ENCODE measurements around the gene TTC9. TPM values are rescaled to one million over a fixed set of nuclear protein-coding genes. Genes with fewer than 3 reads are reported as not detected.
A peak's percentile ranks its signal among the peaks of the same experiment; 100 is the strongest.
"Not testable (repeated sequence)": the region's sequence is repeated elsewhere in the genome, so short reads cannot be mapped to it uniquely, and the experiment has no call there.

Gene TTC9
- total RNA-seq, 1 donor from 2014 or later, result 0.20 TPM

GRCh38 chr14:70677341-70677740 is 35.6 kb downstream of the TTC9 start:
- DNase-seq (ENCODE audit: low read depth in 2 of 2), result no peak

GRCh38 chr14:70680748-70681147 is 39.0 kb downstream of the TTC9 start:
- DNase-seq (ENCODE audit: low read depth in 2 of 2), result no peak

GRCh38 chr14:70683983-70684382 is 42.3 kb downstream of the TTC9 start:
- no peak for DNase-seq (ENCODE audit: low read depth in 2 of 2)

GRCh38 chr14:70685474-70686197 is 43.9 kb downstream of the TTC9 start:
- DNase-seq (ENCODE audit: low read depth in 2 of 2), result no peak

- DNase-seq (ENCODE audit: low read depth in 2 of 2), result no peak
These were observed 50.5 kb downstream of the TTC9 start for GRCh38 chr14:70692210-70692609.

GRCh38 chr14:70696026-70696425 is 54.3 kb downstream of the TTC9 start:
- no peak for DNase-seq (ENCODE audit: low read depth in 2 of 2)

- DNase-seq (ENCODE audit: low read depth in 2 of 2), result no peak
These were observed 56.0 kb downstream of the TTC9 start for GRCh38 chr14:70697701-70698100.

- DNase-seq (ENCODE audit: low read depth in 2 of 2), result peak in 1 of 2 donors; percentile 39
These were observed 56.6 kb downstream of the TTC9 start for GRCh38 chr14:70698288-70698687.

GRCh38 chr14:70699646-70700045 is 57.9 kb downstream of the TTC9 start:
- no peak for DNase-seq (ENCODE audit: low read depth in 2 of 2)

GRCh38 chr14:70700955-70701585 is 59.4 kb downstream of the TTC9 start:
- DNase-seq (ENCODE audit: low read depth in 2 of 2), result no peak

GRCh38 chr14:70701610-70702009 is 59.9 kb downstream of the TTC9 start:
- DNase-seq (ENCODE audit: low read depth in 2 of 2), result no peak

- no peak for DNase-seq (ENCODE audit: low read depth in 2 of 2)
These were observed 60.4 kb downstream of the TTC9 start for GRCh38 chr14:70702161-70702560.

GRCh38 chr14:70703621-70704168 is 62.0 kb downstream of the TTC9 start:
- not testable (repeated sequence) for DNase-seq (ENCODE audit: low read depth in 2 of 2)

GRCh38 chr14:70704960-70705359 is 63.2 kb downstream of the TTC9 start:
- no peak for DNase-seq (ENCODE audit: low read depth in 2 of 2)

- no peak for DNase-seq (ENCODE audit: low read depth in 2 of 2)
These were observed 64.5 kb downstream of the TTC9 start for GRCh38 chr14:70706177-70706576.

- DNase-seq (ENCODE audit: low read depth in 2 of 2), result no peak
These were observed 65.7 kb downstream of the TTC9 start for GRCh38 chr14:70707138-70708038.

- DNase-seq (ENCODE audit: low read depth in 2 of 2), result no peak
These were observed 67.2 kb downstream of the TTC9 start for GRCh38 chr14:70708717-70709570.

GRCh38 chr14:70709726-70710382 is 68.1 kb downstream of the TTC9 start:
- no peak for DNase-seq (ENCODE audit: low read depth in 2 of 2)

GRCh38 chr14:70711451-70711850 is 69.7 kb downstream of the TTC9 start:
- DNase-seq (ENCODE audit: low read depth in 2 of 2), result no peak

GRCh38 chr14:70713096-70713495 is 71.4 kb downstream of the TTC9 start:
- no peak for DNase-seq (ENCODE audit: low read depth in 2 of 2)
